ENCODE results near the gene COPG1. TPM values are rescaled to one million over a fixed set of nuclear protein-coding genes. Genes with fewer than 3 reads are reported as not detected.

COPG1 gene, protein sequence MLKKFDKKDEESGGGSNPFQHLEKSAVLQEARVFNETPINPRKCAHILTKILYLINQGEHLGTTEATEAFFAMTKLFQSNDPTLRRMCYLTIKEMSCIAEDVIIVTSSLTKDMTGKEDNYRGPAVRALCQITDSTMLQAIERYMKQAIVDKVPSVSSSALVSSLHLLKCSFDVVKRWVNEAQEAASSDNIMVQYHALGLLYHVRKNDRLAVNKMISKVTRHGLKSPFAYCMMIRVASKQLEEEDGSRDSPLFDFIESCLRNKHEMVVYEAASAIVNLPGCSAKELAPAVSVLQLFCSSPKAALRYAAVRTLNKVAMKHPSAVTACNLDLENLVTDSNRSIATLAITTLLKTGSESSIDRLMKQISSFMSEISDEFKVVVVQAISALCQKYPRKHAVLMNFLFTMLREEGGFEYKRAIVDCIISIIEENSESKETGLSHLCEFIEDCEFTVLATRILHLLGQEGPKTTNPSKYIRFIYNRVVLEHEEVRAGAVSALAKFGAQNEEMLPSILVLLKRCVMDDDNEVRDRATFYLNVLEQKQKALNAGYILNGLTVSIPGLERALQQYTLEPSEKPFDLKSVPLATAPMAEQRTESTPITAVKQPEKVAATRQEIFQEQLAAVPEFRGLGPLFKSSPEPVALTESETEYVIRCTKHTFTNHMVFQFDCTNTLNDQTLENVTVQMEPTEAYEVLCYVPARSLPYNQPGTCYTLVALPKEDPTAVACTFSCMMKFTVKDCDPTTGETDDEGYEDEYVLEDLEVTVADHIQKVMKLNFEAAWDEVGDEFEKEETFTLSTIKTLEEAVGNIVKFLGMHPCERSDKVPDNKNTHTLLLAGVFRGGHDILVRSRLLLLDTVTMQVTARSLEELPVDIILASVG
- total RNA-seq, result 135 TPM

DNA sequence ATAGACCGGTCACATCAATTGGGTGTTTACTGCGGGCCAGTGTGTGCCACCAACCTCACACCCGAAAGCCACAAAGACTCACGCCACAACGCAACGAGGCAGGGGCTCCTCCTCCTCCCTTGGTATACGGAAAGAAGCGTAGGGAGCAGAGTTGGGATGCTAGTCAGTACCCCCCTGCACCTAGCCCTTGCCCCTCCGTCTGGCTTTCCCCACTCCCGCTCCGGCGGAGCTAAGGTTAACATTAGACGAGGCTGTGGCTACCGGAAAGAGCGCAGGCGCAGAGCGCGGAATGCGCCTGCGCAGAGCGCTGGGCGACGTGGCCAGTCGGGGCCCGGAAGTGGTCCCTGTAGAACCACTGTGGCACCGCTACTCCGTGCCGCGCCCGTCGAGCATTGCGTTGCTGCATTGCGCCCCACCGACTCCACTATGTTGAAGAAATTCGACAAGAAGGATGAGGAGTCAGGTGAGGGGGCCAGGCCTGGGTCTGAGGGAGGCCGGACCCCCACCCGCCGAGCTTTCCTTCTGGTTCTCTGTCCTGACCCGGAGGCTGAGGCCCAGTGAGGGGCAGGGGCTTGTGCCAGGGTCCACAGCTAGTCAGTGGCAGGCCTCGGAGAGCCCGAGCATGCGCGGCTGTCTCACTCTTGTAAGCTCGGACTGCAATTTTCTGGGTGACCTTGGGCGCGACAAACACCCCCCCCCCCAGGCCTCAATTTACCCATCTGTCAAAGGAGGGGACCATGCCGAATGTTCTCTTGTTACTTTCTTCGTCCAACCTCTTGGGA is at the start of gene COPG1:
Gene COPG1 (plus strand): TSS at position 323 of the 782 bp plus-strand sequence. CDS start 104 bp downstream, at position 427.

GRCh38 chr3:129278439-129278965 is 29.1 kb downstream of the COPG1 start, which contains the start of gene HMCES:
TSS of gene HMCES (plus strand) at chr3:129278870. CDS start at chr3:129279733, 863 bp downstream.

Small RNA genes within 50 kb of the gene (small RNA-seq; reads per million reads assigned to genes)
- not detected for gene MIR6826 (ENCODE audit: low replicate concordance)
- not detected for gene RPS27P12 (ENCODE audit: low replicate concordance)

Other genes with a start within 250 kb of the COPG1 start
- gene EFCC1, start 248.3 kb upstream of the COPG1 start, total RNA-seq, result 0.94 TPM
- not detected for gene GP9, start 188.8 kb upstream of the COPG1 start, total RNA-seq
- gene RAB43, start 127.8 kb upstream of the COPG1 start, total RNA-seq, result 2.8 TPM
- 8.5 TPM for gene ISY1, start 88.5 kb upstream of the COPG1 start, total RNA-seq
- 164 TPM for gene CNBP, start 65.7 kb upstream of the COPG1 start, total RNA-seq
- gene HMCES, start 29.3 kb downstream of the COPG1 start, total RNA-seq, result 16.6 TPM
- gene EFCAB12, start 179.0 kb downstream of the COPG1 start, total RNA-seq, result 0.94 TPM
- 23.2 TPM for gene MBD4, start 190.3 kb downstream of the COPG1 start, total RNA-seq
- gene IFT122, start 190.6 kb downstream of the COPG1 start, total RNA-seq, result 31.6 TPM

All from parietal lobe (tissue), 2 donors.